SK-N-DZ (cell line): ENCODE results near the gene PTPRT.

Experiments
- DNase-seq: peaks from one replicate; pipeline ENCODE4 v3.0.0-alpha.2; 2015; ENCODE audit warnings: low spot score

Gene PTPRT

DNA sequence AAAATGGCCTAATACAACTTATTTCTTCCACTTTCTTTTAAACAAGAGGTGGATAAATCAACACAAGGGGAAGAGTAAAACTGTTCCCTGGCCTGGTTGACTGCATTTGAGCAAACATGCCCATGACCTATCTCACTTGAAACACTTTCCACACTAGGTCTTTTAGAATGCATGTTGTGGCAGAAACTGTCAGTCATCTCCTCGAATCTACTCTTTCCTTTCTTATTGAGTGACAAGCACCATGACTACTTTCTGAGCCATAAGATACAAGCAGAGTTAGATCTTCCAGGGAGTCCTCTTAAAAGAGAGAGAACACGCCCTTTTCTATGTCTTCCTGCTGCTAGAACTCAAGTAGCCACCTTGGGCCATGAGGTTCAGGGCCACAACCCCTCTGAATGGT, 66.5 kb downstream of the PTPRT start:
- DNase-seq, result no peak

DNA sequence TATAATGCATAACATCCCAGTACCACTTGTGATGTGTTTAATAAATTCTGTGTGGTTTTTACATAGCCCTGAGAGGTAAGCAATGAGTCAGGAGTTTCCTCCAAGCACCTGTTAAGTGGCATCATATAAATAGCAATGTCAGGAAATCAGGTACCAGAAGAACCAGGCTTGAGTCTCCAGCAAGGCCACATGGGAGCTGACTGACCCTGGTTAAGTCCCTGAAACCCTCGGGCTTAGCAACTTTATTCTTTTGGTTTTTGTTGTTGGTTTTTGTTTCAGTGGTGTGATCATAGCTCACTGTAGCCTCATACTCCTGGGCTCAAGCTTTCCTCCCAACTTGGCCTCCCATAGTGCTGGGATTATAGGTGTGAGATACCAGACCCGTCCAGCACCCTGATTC, 70.0 kb downstream of the PTPRT start:
- DNase-seq, result no peak

DNA sequence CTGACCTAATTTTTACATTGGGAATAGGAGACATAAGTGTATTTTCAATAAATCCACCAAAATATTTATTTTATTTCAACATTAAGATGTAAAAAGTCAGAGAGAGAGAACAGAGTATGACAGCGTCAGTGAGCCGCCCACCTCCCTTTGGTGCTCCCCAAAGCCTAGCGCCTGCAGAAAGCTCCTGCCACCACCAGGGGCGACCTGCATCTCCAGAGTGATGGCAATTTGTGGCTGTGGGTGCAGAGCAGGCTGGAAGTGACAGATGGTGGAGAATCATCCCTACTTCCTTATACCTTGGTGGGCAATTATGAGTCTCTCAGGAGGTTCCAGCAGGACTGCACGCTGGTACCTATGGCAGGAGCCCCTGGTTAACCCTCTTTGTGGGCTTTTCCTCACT, 87.3 kb downstream of the PTPRT start:
- no peak for DNase-seq

DNA sequence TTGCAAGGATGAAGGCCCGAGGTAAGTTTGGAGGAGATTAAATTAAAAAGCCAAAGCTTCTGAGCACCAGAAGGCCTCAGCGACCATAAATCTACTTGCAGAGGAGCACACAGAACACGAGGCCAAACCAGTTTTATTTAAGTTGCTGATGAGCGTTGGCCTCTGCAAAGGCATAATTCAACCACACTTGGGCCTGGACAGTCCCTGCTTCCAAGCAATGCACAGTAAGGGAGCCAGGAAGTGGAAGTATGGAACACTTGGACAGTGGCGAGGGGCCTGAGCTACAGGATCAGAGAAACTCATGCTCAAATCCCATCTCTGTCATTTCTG, 92.8 kb downstream of the PTPRT start:
- no peak for DNase-seq

DNA sequence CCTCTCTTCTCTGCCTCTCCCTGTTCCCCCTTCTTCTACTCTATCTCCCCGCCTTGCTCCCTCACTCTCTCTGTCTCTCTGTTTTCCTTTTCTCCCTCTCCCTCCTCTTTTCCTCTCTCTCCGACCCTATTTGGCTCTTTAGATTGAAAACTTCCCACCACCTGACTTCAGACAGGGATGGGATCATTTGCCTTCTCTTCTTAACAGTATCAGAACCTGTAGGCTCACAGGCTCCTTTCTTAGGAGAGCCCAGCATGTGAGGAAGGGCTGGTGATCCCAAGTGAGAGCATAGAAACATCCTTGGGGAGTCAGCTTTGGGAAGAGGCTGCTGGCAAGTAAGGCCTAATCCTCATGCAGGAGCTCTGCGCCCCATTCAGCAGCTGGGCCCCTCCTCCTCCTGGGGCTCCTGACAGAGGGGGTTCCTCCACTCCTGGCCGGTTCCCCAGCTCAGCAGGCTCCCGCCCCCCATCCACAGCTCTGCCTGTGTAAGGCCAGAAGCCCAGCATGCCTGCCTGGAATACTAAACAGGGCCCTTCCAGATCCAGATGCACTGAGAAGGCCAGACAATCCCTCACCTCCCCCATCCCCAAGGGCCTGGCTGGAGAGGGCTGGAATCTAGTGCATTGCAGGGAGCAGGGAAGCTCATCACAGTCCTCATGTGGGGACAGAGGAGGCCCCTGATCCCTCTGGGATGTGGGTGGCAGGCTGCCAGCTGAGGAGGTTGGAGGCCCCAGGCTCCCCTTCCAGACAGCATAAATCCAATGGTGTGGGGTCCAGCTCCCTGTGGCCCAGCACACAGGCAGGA, 93.4 kb downstream of the PTPRT start:
- DNase-seq, result no peak

DNA sequence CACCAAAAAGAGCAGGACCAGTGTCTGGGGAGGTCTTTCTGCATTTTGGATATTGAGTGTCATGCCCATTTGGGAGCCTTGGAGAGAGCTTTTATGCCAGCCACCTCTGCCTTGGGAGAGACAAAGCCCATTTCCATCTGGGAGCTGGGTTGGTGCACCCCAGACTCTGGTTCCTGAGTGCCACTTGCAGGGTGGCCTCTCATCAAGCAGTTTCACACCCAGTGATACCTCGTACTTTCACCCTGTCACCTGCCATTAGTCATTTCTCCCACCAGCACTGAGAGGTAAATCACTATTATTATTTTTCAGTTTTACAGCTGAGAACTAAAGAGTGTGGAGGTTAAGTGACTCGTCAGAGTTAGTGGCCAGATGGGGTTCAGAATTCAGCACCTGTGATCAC, 94.7 kb downstream of the PTPRT start:
- DNase-seq, result no peak

DNA sequence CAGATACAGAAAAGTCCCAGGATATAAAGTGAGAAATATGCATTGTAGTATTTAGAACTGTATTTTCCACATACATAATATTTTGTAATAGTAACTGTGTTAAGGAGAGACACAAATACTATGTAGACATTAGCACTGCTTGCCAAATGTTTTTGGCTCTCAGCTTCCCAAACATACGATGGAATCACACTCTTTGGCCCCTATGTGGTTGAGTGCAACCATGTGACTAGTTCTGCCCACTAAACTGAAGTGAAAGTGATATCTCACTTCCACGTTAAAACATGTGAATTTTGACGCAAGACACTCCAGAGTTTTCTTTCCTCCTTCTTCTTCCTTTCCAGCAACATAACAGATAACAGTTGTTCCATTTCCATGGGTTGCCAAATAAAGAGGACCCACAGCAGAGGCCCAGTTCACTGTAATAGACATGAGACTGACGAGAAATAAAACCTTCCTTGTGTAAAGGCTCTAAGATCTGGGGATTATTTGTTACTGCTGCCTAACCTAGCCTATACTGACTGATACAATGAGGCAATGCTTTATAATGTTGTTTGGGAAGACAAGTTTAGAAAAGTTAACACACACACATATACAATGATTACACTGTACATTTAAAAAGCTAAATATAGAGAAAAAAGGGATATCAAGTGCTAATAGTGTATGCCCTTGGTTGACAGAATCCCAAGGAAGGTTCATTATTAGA, 97.2 kb downstream of the PTPRT start:
- no peak for DNase-seq

DNA sequence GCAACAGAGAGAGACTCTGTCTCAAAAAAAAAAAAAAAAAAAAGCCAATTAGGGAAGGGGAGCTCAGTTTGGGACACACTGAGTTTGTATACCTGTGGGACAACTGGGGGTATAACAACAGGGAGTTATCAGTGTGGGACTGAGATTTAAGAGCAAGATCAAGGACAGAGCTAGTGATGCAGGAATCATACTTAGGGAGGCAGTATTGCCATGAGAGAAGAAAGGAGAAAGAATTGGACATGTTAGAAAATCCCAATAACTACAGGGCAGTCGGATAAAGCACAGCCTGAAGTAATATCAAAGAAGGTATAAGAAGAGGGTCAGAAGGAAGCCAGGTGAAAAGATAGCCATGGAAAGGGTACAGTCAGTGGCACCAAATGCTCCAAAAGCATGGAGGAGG, 121.2 kb downstream of the PTPRT start:
- no peak for DNase-seq

DNA sequence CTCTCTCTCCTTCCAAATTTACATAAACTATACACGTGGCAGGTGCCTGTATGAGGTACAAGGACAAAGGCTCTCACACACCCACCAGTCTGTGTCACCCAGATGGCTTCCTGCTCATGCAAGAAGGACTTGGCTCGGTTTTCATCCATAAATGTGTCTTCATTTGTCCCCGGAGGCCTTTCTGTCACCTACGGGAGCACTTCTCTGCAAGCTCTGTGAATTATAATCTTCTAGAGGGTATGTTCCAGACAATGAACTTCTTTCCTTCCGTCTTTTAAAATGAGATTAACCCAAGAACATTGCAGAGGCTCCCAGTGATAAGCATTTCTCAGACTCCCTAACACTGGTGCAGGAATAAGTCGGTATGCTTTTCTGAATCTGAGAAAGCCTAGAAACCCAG, 123.6 kb downstream of the PTPRT start:
- no peak for DNase-seq

DNA sequence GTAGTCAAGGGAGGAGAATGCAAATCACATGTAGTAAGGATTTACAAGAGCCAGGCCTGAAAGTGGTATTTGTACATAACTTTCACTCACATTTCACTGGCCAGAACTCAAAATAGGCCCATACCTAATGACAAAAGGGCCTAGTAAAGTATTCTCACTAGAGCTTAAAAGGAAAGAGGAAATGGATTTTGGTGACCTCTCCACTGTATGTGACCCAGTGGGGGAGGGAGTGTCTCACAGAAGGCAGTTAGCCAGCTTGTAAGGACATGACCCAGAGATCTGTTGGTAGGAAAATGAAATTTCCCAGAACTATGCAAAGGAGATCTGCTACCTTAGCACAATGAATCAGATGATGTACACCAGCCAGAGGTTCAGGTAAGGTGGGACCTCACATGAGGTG, 124.4 kb downstream of the PTPRT start:
- DNase-seq, result no peak

DNA sequence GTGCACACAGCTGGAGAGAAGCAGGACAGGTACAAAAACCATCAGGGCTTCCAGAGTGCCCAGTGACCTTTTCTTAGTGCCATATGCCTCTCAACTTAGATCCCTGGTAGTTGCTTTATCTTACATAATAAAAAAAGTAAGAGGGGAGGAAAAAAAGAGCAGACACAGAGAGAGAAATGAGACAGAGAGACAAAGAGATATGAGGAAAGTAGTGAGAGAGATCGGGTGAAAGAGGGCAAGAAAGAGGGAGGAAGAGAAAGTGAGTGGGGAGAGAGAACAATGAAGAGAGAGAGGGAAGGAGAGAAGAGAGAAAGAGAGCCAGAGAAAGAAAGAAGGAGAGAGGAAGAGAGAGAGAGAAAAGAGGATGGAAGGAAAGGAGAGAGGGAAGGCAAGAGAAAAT, 131.6 kb downstream of the PTPRT start:
- DNase-seq, result no peak

DNA sequence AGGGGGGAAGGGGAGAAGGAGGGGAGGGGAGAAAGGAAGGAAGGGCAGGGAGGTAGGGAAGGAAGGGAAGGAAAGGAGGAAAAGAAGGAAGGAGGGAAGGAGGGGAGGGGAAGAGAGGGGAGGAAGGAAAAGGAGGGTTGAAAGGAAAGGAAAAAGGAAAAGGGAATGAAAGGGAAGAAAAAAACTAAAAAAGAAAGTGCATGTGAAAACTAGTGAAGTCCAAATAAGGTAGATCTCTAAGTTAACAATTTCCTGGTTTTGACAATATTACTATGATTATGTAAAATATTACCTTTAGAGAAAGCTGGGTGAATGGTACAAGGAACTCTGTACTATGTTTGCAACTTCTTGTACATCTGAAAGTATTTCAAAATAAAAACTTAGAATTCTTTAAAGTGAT, 132.4 kb downstream of the PTPRT start:
- no peak for DNase-seq

DNA sequence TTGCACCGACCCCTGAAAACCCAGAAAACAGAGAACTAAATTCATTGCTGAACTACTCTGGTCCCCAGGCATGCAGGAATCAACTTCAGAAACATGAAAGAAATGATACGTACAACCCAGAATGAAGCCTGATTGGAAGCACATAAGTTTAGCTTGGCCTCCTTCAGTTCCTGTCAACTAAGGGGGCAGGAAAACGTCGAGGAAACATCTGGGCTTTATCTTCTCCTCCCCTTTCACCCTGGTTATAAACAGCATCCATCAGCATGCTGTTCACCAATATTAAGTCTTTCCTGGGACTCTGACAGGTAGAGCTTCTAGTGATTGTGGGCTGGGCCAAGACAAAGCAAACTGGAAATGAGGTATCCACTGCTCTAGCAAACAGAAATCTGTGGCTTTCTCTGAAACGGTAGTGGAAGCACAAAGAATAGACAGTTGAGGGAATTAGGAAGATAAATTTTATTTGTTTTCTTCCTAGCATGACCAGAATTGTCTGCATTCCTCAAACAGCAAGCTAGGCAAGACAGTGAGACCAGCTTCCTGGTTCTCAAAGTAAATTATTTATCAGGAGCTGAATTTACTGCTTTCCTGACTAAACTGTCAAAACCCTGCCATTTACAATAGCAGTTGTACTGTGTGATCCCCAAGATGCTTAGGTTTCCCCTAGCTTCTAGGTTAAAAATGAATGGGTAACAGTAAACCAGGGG, 134.4 kb downstream of the PTPRT start:
- DNase-seq, result no peak

DNA sequence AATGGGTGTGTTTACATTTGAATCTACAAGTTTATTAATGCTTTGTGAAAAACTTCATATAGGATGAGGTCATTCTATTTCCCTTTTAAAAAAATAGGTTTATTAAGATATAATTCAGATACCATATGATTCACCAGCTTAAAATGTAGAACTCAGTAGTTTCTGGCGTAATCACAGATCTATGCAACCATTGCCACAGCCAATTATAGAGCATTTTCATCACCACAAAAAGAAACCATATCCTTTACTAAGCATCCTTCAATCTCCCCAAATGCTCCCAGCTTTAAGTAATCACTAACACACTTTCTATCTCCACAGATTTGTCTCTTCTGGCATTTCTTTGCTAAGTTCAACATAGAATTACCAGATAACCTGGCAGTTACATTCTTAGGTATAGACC, 137.2 kb downstream of the PTPRT start:
- no peak for DNase-seq

DNA sequence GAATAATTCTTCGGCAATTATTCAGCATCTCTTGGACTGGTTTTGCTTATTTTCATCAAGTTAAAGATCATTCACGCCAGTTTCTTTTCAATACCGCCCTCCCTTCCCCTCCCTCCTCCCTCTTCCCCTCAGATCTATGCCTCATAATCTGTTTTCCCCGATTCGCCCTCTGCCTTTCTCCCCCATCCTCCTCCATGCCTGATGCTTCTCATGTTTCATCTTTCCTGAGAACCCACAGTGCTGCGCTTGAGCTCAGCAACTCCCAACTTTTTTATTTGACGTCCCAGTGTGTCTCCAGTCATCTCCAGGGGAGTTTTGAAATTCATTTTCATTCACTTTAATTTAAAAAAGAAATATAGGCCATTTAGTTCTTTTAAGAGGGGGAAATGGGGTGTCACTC, 142.7 kb downstream of the PTPRT start:
- no peak for DNase-seq

DNA sequence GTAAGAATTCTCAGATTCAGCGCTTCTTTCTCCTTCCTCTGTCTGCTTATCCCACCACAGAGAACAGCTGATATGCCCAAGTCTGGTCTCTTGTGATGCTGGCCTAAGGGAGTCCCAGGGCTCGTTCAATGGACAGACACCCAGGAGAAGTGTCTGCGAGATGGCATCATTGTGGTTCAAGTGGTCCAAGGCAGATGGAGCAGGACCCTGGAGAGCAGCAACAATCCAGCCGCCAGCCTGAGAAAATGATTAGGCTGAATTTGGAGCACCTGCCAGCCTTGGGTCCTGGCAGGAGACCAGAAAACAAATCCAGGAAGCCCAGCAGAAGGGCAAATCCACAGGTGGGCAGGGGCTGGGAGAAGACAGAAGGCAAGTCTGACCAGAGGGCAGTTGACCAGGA, 145.8 kb downstream of the PTPRT start:
- no peak for DNase-seq

DNA sequence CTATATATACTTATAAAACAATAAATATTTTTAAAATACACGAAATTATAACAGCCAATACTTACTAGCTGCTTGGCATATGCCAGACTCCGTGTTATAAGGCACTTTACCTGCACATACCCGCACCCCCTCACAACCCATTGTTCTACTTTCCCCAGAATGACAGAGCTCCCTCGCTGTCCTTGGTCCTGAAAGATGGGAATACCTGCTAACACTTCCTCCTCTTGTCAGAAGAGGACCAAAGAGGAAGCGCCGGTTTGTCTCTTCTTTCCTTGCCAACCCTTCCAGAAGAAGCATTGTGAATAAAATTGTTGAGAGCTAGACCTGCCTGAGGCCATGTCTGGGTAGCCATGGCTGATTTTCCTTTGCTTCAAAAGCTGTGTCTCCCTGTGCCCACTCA, 149.3 kb downstream of the PTPRT start:
- no peak for DNase-seq

DNA sequence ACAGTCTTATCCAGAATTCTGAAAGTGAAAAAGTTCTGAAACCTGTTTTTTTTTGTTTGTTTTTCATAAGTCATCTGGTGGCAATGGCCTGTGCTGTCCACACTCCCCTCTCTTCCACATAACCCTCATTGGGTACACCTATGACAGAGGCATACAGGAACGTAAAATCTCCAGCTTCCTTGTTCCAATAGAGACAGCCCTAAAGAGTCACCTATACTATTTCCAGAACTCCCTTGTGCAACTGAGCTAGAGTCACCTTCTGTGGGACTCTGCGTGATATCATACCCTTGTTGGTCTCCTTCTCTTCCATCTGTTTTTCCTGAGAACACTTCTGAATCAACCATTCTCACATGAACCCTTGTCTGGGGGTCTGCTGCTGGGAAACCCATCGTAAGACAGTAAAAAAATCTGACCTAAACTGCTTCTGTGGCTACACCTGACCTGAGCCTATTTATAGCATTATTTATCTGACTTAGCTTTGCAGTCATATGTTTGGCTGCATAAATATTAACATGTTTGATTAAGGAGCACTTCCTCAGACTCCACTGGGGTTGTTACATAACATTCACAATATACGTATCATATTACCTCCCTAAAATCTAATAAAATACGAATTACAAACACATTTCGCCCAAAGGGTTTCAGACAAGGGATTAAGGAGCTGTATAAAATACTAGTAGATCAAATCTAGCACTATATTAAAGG, 151.9 kb downstream of the PTPRT start:
- DNase-seq, result no peak

DNA sequence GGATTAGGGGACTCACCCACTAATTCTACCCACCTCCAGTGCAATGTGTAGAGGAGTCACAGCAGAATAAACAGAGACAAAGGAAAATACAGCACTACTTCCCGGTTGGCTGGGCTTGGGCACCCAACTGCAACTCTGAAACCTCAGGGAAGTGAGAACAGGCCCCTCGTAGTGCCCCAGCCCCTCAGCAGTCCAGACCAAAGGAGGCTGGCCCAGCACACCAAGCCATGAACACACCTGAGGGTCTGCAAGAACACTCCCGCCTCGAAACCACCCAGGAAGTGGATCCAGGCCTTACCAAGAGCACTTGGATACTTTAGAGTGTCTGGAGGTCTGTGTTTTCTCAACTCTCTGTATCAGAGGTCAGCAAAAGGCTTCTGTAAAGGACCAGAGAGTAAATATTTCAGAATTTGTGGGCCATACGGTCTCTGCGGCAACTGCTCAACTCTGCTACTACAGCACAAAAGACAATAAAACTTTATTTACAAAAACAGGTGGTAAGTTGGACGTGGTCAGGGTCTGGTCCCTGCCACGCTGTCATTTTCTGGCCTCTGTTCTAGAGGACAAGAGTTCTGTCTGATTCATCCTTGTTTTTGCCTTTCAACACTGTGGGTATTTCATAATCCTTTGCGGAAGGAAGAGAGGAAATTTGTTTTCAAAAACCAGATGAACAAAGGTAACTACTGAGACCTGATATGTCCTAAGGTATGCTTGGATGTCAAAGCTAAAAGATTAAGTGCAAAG, 154.6 kb downstream of the PTPRT start:
- no peak for DNase-seq

DNA sequence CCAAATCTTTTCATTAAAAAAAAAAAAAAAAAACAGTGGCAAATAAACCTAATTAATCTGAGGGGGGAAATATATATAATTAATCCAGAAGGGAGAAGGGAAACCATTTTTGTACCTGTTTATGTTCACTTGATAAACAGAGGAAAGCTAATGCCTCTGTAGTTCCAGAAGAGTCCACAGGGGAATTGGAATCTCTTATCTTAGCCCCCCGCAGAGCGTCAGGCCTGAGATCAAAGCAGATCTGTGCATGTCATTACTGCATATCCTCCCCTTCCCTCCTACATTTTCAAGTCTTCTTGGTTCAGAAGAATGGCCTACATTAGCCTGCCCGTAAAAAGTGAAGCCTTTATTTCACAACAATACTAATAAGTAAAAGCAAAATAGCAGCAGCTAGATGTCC, 157.2 kb downstream of the PTPRT start:
- no peak for DNase-seq

DNA sequence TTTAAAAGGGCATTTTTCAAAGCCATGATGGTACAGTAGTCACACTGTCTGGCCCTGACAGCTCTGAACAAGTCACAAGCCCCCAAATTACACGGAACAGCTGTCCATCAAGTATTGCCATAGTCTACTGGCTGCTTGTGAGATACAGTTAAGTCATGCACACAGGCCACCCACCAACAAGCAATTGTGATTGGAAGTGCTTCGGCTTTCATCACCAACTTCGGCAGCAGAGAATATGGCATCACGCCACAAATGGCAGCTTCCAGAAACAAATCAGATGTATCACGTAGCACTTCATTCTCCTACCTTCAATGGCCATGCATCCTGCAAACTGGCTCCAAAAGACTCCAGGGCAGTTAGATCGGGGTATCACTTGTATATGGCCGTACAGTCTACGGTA, 160.5 kb downstream of the PTPRT start:
- no peak for DNase-seq

DNA sequence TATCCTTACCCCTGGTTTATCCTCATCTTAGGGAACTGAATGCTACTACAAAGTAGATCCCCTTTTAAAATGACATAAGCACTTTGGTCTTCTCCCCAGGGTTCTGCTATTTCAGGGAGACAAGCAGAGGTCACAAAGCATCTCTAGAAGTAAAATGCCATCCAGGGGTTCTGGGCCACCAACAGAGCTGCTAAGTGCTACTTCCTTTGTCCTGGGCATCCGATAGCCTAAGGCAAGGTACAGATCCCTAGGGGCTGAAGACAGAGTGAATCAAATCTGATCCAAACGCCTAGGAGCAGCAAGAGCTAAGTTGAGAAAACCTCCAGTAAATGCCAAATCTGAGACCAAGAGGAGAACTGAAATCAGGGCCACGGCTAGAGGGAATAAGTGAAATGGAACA, 161.2 kb downstream of the PTPRT start:
- no peak for DNase-seq
